ENCODE measurements around the gene WWOX.

The WWOX gene

GRCh38 chr16:78900966-78901365 is 801.5 kb downstream of the WWOX start:
- DNase-seq (ENCODE audit: low read depth in 2 of 2), result no peak

- no peak for DNase-seq (ENCODE audit: low read depth in 2 of 2)
These were observed 802.9 kb downstream of the WWOX start for GRCh38 chr16:78902321-78902720.

GRCh38 chr16:78903237-78903636 is 803.8 kb downstream of the WWOX start:
- DNase-seq (ENCODE audit: low read depth in 2 of 2), result no peak

- DNase-seq (ENCODE audit: low read depth in 2 of 2), result no peak
These were observed 804.4 kb downstream of the WWOX start for GRCh38 chr16:78903843-78904242.

GRCh38 chr16:78906135-78906534 is 806.7 kb downstream of the WWOX start:
- DNase-seq (ENCODE audit: low read depth in 2 of 2), result no peak

- no peak for DNase-seq (ENCODE audit: low read depth in 2 of 2)
These were observed 809.8 kb downstream of the WWOX start for GRCh38 chr16:78909226-78909625.

- DNase-seq (ENCODE audit: low read depth in 2 of 2), result no peak
These were observed 816.4 kb downstream of the WWOX start for GRCh38 chr16:78915811-78916345.

GRCh38 chr16:78916928-78917545 is 817.6 kb downstream of the WWOX start:
- no peak for DNase-seq (ENCODE audit: low read depth in 2 of 2)

GRCh38 chr16:78918805-78919305 is 819.4 kb downstream of the WWOX start:
- DNase-seq (ENCODE audit: low read depth in 2 of 2), result no peak

- no peak for DNase-seq (ENCODE audit: low read depth in 2 of 2)
These were observed 820.4 kb downstream of the WWOX start for GRCh38 chr16:78919852-78920251.

- no peak for DNase-seq (ENCODE audit: low read depth in 2 of 2)
These were observed 821.2 kb downstream of the WWOX start for GRCh38 chr16:78920621-78921020.

GRCh38 chr16:78925083-78925767 is 825.8 kb downstream of the WWOX start:
- peak; percentile 12 to 25 for DNase-seq (ENCODE audit: low read depth in 2 of 2)

GRCh38 chr16:78926723-78927210 is 827.3 kb downstream of the WWOX start:
- DNase-seq (ENCODE audit: low read depth in 2 of 2), result no peak

GRCh38 chr16:78927766-78928165 is 828.3 kb downstream of the WWOX start:
- no peak for DNase-seq (ENCODE audit: low read depth in 2 of 2)

GRCh38 chr16:78929841-78930240 is 830.4 kb downstream of the WWOX start:
- DNase-seq (ENCODE audit: low read depth in 2 of 2), result no peak

- no peak for DNase-seq (ENCODE audit: low read depth in 2 of 2)
These were observed 831.1 kb downstream of the WWOX start for GRCh38 chr16:78930561-78930960.

GRCh38 chr16:78931267-78931666 is 831.8 kb downstream of the WWOX start:
- DNase-seq (ENCODE audit: low read depth in 2 of 2), result no peak

GRCh38 chr16:78931678-78932077 is 832.2 kb downstream of the WWOX start:
- no peak for DNase-seq (ENCODE audit: low read depth in 2 of 2)

GRCh38 chr16:78932355-78932943 is 833.0 kb downstream of the WWOX start:
- DNase-seq (ENCODE audit: low read depth in 2 of 2), result no peak

GRCh38 chr16:78936060-78936459 is 836.6 kb downstream of the WWOX start:
- DNase-seq (ENCODE audit: low read depth in 2 of 2), result no peak

GRCh38 chr16:78939597-78939996 is 840.1 kb downstream of the WWOX start:
- no peak for DNase-seq (ENCODE audit: low read depth in 2 of 2)

- DNase-seq (ENCODE audit: low read depth in 2 of 2), result no peak
These were observed 843.3 kb downstream of the WWOX start for GRCh38 chr16:78942625-78943245.
